K562 (cell line): ENCODE measurements around the gene SBK3. TPM values are rescaled to one million over a fixed set of nuclear protein-coding genes. Genes with fewer than 3 reads are reported as not detected.
A peak's percentile ranks its signal among the peaks of the same experiment; 100 is the strongest.

Experiments used
- ARID3A ChIP-seq: IDR thresholded peaks from 2 replicates; pipeline ENCODE4 v1.6.1; 2012; ENCODE audit warnings: low read depth, low read length, improper control_type of control experiment, borderline replicate concordance
- BCL6 ChIP-seq: fragments of 250-450 bp; sonication (Bioruptor Pico); IDR thresholded peaks from 2 replicates; pipeline ENCODE4 v1.4.0; 2020
- CBX8 ChIP-seq: fragments of 200-600 bp; sonication (generic); IDR thresholded peaks from 2 replicates; pipeline ENCODE4 v1.6.1; 2012; ENCODE audit warnings: borderline replicate concordance, mixed run types, low read depth, mild to moderate bottlenecking, moderate library complexity, mixed read lengths, low read length, control low read depth, inconsistent platforms; ENCODE audit not compliant: poor library complexity, severe bottlenecking; ENCODE audit errors: extremely low read depth
- ELF2 ChIP-seq: fragments of 250-450 bp; sonication (Bioruptor Pico); IDR thresholded peaks from 2 replicates; pipeline ENCODE4 v1.5.0; 2021; ENCODE audit warnings: mild to moderate bottlenecking
- FOXA1 ChIP-seq: fragments of 450-650 bp; IDR thresholded peaks from 2 replicates; pipeline ENCODE4 v1.6.1; 2016; ENCODE audit warnings: mild to moderate bottlenecking, borderline replicate concordance
- HDAC2 ChIP-seq: fragments of 450-650 bp; IDR thresholded peaks from 2 replicates; pipeline ENCODE4 v1.6.1; 2016; ENCODE audit warnings: mild to moderate bottlenecking
- HDGF ChIP-seq: fragments of 450-650 bp; IDR thresholded peaks from 2 replicates; pipeline ENCODE4 v1.6.1; 2016
- HES1 ChIP-seq: fragments of 450-650 bp; IDR thresholded peaks from 2 replicates; pipeline ENCODE4 v1.6.1; 2016; ENCODE audit warnings: low read depth, mild to moderate bottlenecking, moderate library complexity
- HLTF ChIP-seq: fragments of 450-650 bp; IDR thresholded peaks from 2 replicates; pipeline ENCODE4 v1.6.1; 2016
- NONO ChIP-seq, 2 experiments: fragments of 200-400 bp in 1 of 2; fragments of 450-650 bp in 1 of 2; formaldehyde crosslinking in 1 of 2; IDR thresholded peaks; 2 replicates each; pipeline ENCODE4 v1.6.1; 2017; ENCODE audit warnings: low read depth in 2 of 2, mild to moderate bottlenecking in 2 of 2, moderate library complexity in 2 of 2, low read length in 1 of 2
- PCBP1 ChIP-seq: fragments of 200-400 bp; formaldehyde crosslinking; IDR thresholded peaks from 2 replicates; pipeline ENCODE4 v1.6.1; 2018; ENCODE audit warnings: mild to moderate bottlenecking, low read depth, low read length; ENCODE audit not compliant: poor library complexity, severe bottlenecking
- PHF20 ChIP-seq: fragments of 450-650 bp; IDR thresholded peaks from 2 replicates; pipeline ENCODE4 v1.6.1; 2018; ENCODE audit not compliant: partially characterized antibody
- SNIP1 ChIP-seq: fragments of 450-650 bp; IDR thresholded peaks from 2 replicates; pipeline ENCODE4 v1.7.1; 2017; ENCODE audit warnings: low read depth, mild to moderate bottlenecking
- SP1 ChIP-seq: sonication (generic); formaldehyde crosslinking; IDR thresholded peaks from 2 replicates; pipeline ENCODE4 v1.8.1; 2022; ENCODE audit warnings: mild to moderate bottlenecking, missing genetic modification reagents
- SRSF1 ChIP-seq: fragments of 200-400 bp; formaldehyde crosslinking; IDR thresholded peaks from 2 replicates; pipeline ENCODE4 v1.6.1; 2017; ENCODE audit warnings: mild to moderate bottlenecking, low read depth, low read length, moderate library complexity
- SRSF7 ChIP-seq: fragments of 200-400 bp; formaldehyde crosslinking; optimal IDR thresholded peaks from 2 replicates; pipeline ENCODE3; 2017; ENCODE audit warnings: mild to moderate bottlenecking, low read depth, low read length
- THRAP3 ChIP-seq: fragments of 450-650 bp; IDR thresholded peaks from 2 replicates; pipeline ENCODE4 v1.6.1; 2016; ENCODE audit warnings: mild to moderate bottlenecking, inconsistent platforms, borderline replicate concordance
- UBTF ChIP-seq, 2 experiments: IDR thresholded peaks; 2 replicates each; pipeline ENCODE4 v1.6.1; 2012; ENCODE audit warnings: improper control_type of control experiment in 2 of 2, low read depth in 2 of 2, low read length in 2 of 2, borderline replicate concordance in 1 of 2
- ZBED1 ChIP-seq: IDR thresholded peaks from 2 replicates; pipeline ENCODE4 v1.6.1; 2014
- ZNF184 ChIP-seq: sonication (generic); formaldehyde crosslinking; IDR thresholded peaks from 2 replicates; pipeline ENCODE4 v1.5.0; 2020; ENCODE audit warnings: missing genetic modification reagents
- ZNF561 ChIP-seq: fragments of 450-650 bp; formaldehyde crosslinking; conservative IDR thresholded peaks from 2 replicates; pipeline ENCODE4 v1.4.0; 2020; ENCODE audit warnings: mild to moderate bottlenecking, moderate library complexity
- ZNF780A ChIP-seq: fragments of 250-450 bp; sonication (Bioruptor Pico); IDR thresholded peaks from 2 replicates; pipeline ENCODE4 v1.5.0; 2021; ENCODE audit warnings: mild to moderate bottlenecking
- polyA plus RNA-seq, 8 experiments: library from polyadenylated mRNA; depleted of rRNA in 4 of 8; stranded (reverse) in 5 of 8; unstranded in 3 of 8; fragments of >200 nt; fragmentation: Nextera tagmentation in 2 of 8; fragmentation: Illumina TruSeq in 1 of 8; extraction: Ambion mirVana in 2 of 8; extraction: Trizol in 1 of 8; gene quantifications; 2 replicates each; pipeline versions ENCODE4 v1.2.1 to v1.2.3, GENCODE V29; 2011 to 2014; ENCODE audit warnings: inconsistent platforms in 1 of 8, missing spikeins in 1 of 8
- total RNA-seq, 7 experiments: library from RNA; depleted of rRNA in 6 of 7; stranded (reverse); fragments of >200 nt in 6 of 7; fragmentation: Illumina TruSeq in 2 of 7; extraction: Trizol in 2 of 7; gene quantifications; 2 replicates each; pipeline versions ENCODE4 v1.2.1 to v1.2.3, GENCODE V29; 2011 to 2021; ENCODE audit warnings: low replicate concordance in 1 of 7
- TF ChIP-seq, protein P1 (sequence below), 3 experiments: IDR thresholded peaks in 2 of 3; conservative IDR thresholded peaks in 1 of 3; 2 replicates each; pipeline ENCODE4 v1.5.1; 2011 to 2012; ENCODE audit warnings: low read length in 3 of 3, mild to moderate bottlenecking in 3 of 3, control low read depth in 2 of 3, improper control_type of control experiment in 1 of 3, inconsistent platforms in 1 of 3, low read depth in 1 of 3, mixed read lengths in 1 of 3, moderate library complexity in 1 of 3; ENCODE audit not compliant: insufficient read depth in 2 of 3

Gene SBK3
- total and polyA plus RNA-seq, 9 of the 15 experiments (the other 6 are each of a cell fraction or from before 2014, with no cell fraction given), result 0.11 to 0.43 (median 0.13) TPM; not detected in 6

DNA sequence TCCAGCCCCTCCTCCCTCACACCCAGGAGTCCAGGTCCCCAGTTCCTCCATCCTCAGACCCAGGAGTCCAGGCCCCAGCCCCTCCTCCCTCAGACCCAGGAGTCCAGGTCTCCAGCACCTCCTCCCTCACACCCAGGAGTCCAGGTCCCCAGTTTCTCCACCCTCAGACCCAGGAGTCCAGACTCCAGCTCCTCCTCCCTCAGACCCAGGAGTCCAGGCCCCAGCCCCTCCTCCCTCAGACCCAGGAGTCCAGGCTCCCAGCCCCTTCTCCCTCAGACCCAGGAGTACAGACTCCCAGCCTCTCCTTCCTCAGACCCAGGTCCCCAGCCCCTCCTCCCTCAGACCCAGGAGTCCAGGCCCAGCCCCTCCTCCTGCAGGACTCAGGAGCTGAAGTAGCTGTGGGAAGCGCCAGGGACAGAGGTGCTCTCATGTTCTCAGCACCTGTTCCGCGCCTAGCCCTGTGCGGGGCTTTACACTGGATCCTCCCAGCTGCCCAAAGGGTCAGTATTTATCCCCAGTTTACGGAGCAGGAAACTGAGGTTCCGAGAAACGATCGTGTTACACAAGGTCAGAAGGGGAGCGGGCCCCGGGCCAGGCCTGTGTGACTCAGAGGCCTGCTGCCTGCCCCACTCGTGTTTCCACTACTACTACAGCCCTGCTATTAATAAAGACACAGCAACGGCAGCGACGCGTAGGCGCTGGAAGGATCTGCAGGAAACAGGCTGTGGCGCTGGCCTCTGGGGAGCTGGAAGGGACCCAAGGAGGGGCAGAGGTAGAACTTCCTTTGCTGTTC, 1.7 kb upstream of the SBK3 start (continued):
- TF ChIP-seq CBX8 (no peak), SRSF1 (no peak), NONO (IDR thresholded peaks at IDR 0.05; ENCODE audit: low read depth in 2 of 2, low read length in 1 of 2) (no peak), ZNF561 (no peak), BCL6 (no peak), SNIP1 (no peak), ZNF780A (CRISPR knock-in tag) (no peak), HDGF (no peak), HLTF (no peak), HDAC2 (no peak), ZNF184 (no peak), SRSF7 (no peak), UBTF (IDR thresholded peaks at IDR 0.05; ENCODE audit: borderline replicate concordance in 1 of 2, low read depth in 2 of 2, low read length in 2 of 2) (0 out of 4 replicates have a peak, but pooled peaks of 1 of the 2 experiments have one; percentile 49), FOXA1 (no peak), ELF2 (CRISPR knock-in tag) (no peak), ARID3A (no peak), HES1 (no peak), THRAP3 (no peak), ZBED1 (no peak), PHF20 (no peak), PCBP1 (no peak), SP1 (no peak)
- TF ChIP-seq, protein P1, sequence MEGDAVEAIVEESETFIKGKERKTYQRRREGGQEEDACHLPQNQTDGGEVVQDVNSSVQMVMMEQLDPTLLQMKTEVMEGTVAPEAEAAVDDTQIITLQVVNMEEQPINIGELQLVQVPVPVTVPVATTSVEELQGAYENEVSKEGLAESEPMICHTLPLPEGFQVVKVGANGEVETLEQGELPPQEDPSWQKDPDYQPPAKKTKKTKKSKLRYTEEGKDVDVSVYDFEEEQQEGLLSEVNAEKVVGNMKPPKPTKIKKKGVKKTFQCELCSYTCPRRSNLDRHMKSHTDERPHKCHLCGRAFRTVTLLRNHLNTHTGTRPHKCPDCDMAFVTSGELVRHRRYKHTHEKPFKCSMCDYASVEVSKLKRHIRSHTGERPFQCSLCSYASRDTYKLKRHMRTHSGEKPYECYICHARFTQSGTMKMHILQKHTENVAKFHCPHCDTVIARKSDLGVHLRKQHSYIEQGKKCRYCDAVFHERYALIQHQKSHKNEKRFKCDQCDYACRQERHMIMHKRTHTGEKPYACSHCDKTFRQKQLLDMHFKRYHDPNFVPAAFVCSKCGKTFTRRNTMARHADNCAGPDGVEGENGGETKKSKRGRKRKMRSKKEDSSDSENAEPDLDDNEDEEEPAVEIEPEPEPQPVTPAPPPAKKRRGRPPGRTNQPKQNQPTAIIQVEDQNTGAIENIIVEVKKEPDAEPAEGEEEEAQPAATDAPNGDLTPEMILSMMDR (IDR thresholded peaks at IDR 0.05 in 2 of 3, conservative IDR thresholded peaks at IDR 0.05 in 1 of 3; ENCODE audit: insufficient read depth in 2 of 3, low read depth in 1 of 3, low read length in 3 of 3), result no peak
